ENCODE data around the gene CLDN4.

GRCh38 chr7:73844848-73845460 is 14.2 kb downstream of the CLDN4 start:
- TF ChIP-seq ELF4 (IDR thresholded peaks at IDR 0.05) (no peak), CTBP1 (IDR thresholded peaks at IDR 0.05; ENCODE audit: borderline replicate concordance) (no peak), NFRKB (IDR thresholded peaks at IDR 0.05) (no peak), HDGF (IDR thresholded peaks at IDR 0.05; ENCODE audit: borderline replicate concordance) (no peak), FOXA1 (IDR thresholded peaks at IDR 0.05) (no peak), TARDBP (IDR thresholded peaks at IDR 0.05) (no peak), PKNOX1 (IDR thresholded peaks at IDR 0.05) (no peak), ZNF384 (IDR thresholded peaks at IDR 0.05) (no peak), FOXM1 (IDR thresholded peaks at IDR 0.05; ENCODE audit: borderline replicate concordance) (no peak), L3MBTL2 (conservative IDR thresholded peaks at IDR 0.05) (no peak), BHLHE40 (IDR thresholded peaks at IDR 0.05; ENCODE audit: borderline replicate concordance) (no peak)
